HEK293 (cell line): Measurements from ENCODE around the gene TRPC4.

Experiments
- CTCF ChIA-PET: fragments of 350-600 bp; formaldehyde crosslinking; extraction: SDS; loops from one replicate; lab custom pipeline; 2021; ENCODE audit warnings: antibody characterized with exemption; lab: Yijun Ruan, JAX
- POLR2A ChIA-PET: fragments of 300-600 bp; formaldehyde crosslinking; extraction: SDS; loops from one replicate; lab custom pipeline; 2020; ENCODE audit warnings: antibody characterized with exemption, inconsistent platforms; lab: Yijun Ruan, JAX
- H3K27ac ChIP-seq: fragments of 200-500 bp; sonication (Bioruptor generic); 2 replicates; pipeline ENCODE4 v1.5.1; 2014; ENCODE audit warnings: low read depth, low read length, control low read depth, inconsistent platforms; ENCODE audit errors: extremely low read depth
- H3K36me3 ChIP-seq, 2 experiments: fragments of 200-500 bp in 1 of 2; sonication (Bioruptor generic) in 1 of 2; 1 replicate in 1 of 2; 2 replicates in 1 of 2; pipeline ENCODE4 v1.5.1; 2014 to 2017; ENCODE audit warnings: inconsistent platforms in 2 of 2, low read length in 2 of 2; ENCODE audit not compliant: control insufficient read depth in 2 of 2, insufficient read depth in 1 of 2
- H3K4me1 ChIP-seq: fragments of 200-500 bp; sonication (Bioruptor generic); 2 replicates; pipeline ENCODE4 v1.5.1; 2014; ENCODE audit warnings: mild to moderate bottlenecking, low read length, inconsistent platforms; ENCODE audit not compliant: control insufficient read depth, insufficient read depth
- H3K4me3 ChIP-seq: 2 replicates; pipeline ENCODE4 v1.5.1; 2011; ENCODE audit warnings: low read depth, mild to moderate bottlenecking, control low read depth, low read length, moderate library complexity
- H3K9me3 ChIP-seq: fragments of 200-500 bp; sonication (Bioruptor generic); 2 replicates; pipeline ENCODE4 v1.5.1; 2014; ENCODE audit warnings: low read depth, low read length, inconsistent platforms; ENCODE audit not compliant: control insufficient read depth, insufficient read depth
- ATF2 ChIP-seq: fragments of 450-650 bp; formaldehyde crosslinking; IDR thresholded peaks from 2 replicates; pipeline ENCODE4 v1.5.1; 2016; ENCODE audit warnings: missing biosample characterization, missing genetic modification characterization, low read depth
- EGR2 ChIP-seq: fragments of 450-650 bp; formaldehyde crosslinking; IDR thresholded peaks from 2 replicates; pipeline ENCODE4 v1.5.1; 2016; ENCODE audit warnings: low read depth, missing biosample characterization, missing genetic modification characterization
- GFI1B ChIP-seq: fragments of 450-650 bp; formaldehyde crosslinking; IDR thresholded peaks from 2 replicates; pipeline ENCODE4 v1.5.1; 2016; ENCODE audit warnings: missing biosample characterization, missing genetic modification characterization
- HIC1 ChIP-seq: fragments of 450-650 bp; formaldehyde crosslinking; IDR thresholded peaks from 2 replicates; pipeline ENCODE4 v1.5.1; 2016; ENCODE audit warnings: missing biosample characterization, missing genetic modification characterization
- HOXA7 ChIP-seq: sonication (generic); formaldehyde crosslinking; IDR thresholded peaks from 2 replicates; pipeline ENCODE4 v1.8.1; 2022; ENCODE audit warnings: missing genetic modification reagents, borderline replicate concordance
- KLF17 ChIP-seq: fragments of 450-650 bp; formaldehyde crosslinking; IDR thresholded peaks from 2 replicates; pipeline ENCODE4 v1.5.1; 2016; ENCODE audit warnings: missing biosample characterization, missing genetic modification characterization
- YY2 ChIP-seq: fragments of 450-650 bp; formaldehyde crosslinking; IDR thresholded peaks from 2 replicates; pipeline ENCODE4 v1.5.1; 2016; ENCODE audit warnings: missing biosample characterization, missing genetic modification characterization
- ZBTB26 ChIP-seq: fragments of 450-650 bp; formaldehyde crosslinking; optimal IDR thresholded peaks from 2 replicates; pipeline ENCODE3; 2016; ENCODE audit warnings: missing biosample characterization, mild to moderate bottlenecking, missing genetic modification characterization
- ZBTB6 ChIP-seq: fragments of 450-650 bp; formaldehyde crosslinking; IDR thresholded peaks from 2 replicates; pipeline ENCODE4 v1.5.1; 2017; ENCODE audit warnings: missing biosample characterization, missing genetic modification characterization
- ZNF138 ChIP-seq: fragments of 450-650 bp; formaldehyde crosslinking; IDR thresholded peaks from 2 replicates; pipeline ENCODE4 v1.5.1; 2016; ENCODE audit warnings: missing biosample characterization, missing genetic modification characterization, borderline replicate concordance
- ZNF157 ChIP-seq: fragments of 450-650 bp; formaldehyde crosslinking; IDR thresholded peaks from 2 replicates; pipeline ENCODE4 v1.5.1; 2016; ENCODE audit warnings: missing biosample characterization, missing genetic modification characterization
- ZNF214 ChIP-seq: fragments of 450-650 bp; formaldehyde crosslinking; IDR thresholded peaks from 2 replicates; pipeline ENCODE4 v1.5.1; 2017; ENCODE audit warnings: missing biosample characterization, mild to moderate bottlenecking, missing genetic modification characterization, borderline replicate concordance
- ZNF266 ChIP-seq: fragments of 450-650 bp; formaldehyde crosslinking; IDR thresholded peaks from 2 replicates; pipeline ENCODE4 v1.5.1; 2016; ENCODE audit warnings: missing biosample characterization, missing genetic modification characterization, low read depth
- ZNF394 ChIP-seq: fragments of 450-650 bp; formaldehyde crosslinking; IDR thresholded peaks from 2 replicates; pipeline ENCODE4 v1.5.1; 2016; ENCODE audit warnings: missing biosample characterization, missing genetic modification characterization, mild to moderate bottlenecking, moderate library complexity, borderline replicate concordance
- ZNF529 ChIP-seq: fragments of 450-650 bp; formaldehyde crosslinking; IDR thresholded peaks from 2 replicates; pipeline ENCODE4 v1.5.1; 2017; ENCODE audit warnings: missing genetic modification characterization, missing biosample characterization; ENCODE audit not compliant: insufficient replicate concordance
- ZNF549 ChIP-seq: fragments of 450-650 bp; IDR thresholded peaks from 2 replicates; pipeline ENCODE4 v1.5.1; 2018; ENCODE audit warnings: missing biosample characterization, missing genetic modification characterization, mild to moderate bottlenecking, inconsistent platforms, moderate library complexity
- ZNF677 ChIP-seq: fragments of 450-650 bp; IDR thresholded peaks from 2 replicates; pipeline ENCODE4 v1.5.0; 2018; ENCODE audit warnings: missing biosample characterization, mild to moderate bottlenecking, missing genetic modification characterization, moderate library complexity
- ZNF692 ChIP-seq: fragments of 450-650 bp; formaldehyde crosslinking; IDR thresholded peaks from 2 replicates; pipeline ENCODE4 v1.5.1; 2016; ENCODE audit warnings: missing biosample characterization, missing genetic modification characterization
- ZNF76 ChIP-seq: fragments of 450-650 bp; formaldehyde crosslinking; IDR thresholded peaks from 2 replicates; pipeline ENCODE4; 2016; ENCODE audit warnings: low read depth, missing biosample characterization, missing genetic modification characterization, borderline replicate concordance
- ZNF776 ChIP-seq: fragments of 450-650 bp; formaldehyde crosslinking; IDR thresholded peaks from 2 replicates; pipeline ENCODE4 v1.5.0; 2017; ENCODE audit warnings: missing biosample characterization, missing genetic modification characterization, borderline replicate concordance
- TF ChIP-seq, protein P1 (sequence below): fragments of 450-650 bp; formaldehyde crosslinking; IDR thresholded peaks from 2 replicates; pipeline ENCODE4 v1.5.1; 2016; ENCODE audit warnings: missing biosample characterization, missing genetic modification characterization

Gene TRPC4

DNA sequence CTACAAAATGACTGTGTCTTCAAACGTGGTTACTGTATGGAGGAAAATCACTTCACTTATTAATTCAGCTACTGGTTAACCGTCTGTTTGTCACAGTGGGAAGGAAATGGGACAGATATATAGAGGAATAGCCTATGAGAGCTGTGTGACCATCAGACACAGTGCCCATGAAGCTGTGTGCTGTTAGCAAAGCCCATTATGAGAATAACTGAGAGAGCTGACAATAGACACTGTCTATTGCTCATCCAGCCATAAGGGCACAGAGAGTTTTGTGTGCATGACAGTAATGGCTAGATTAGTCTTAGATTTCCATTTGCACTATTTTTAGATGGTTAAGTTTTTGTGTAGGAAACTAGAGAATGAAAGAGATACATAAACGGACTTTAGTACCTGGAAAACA, 206.9 kb downstream of the TRPC4 start:
- Histone ChIP-seq H3K36me3 (no peaks in the 10 kb centered on the region), H3K4me3 (no peak overlapping the region), H3K4me1 (no peaks in the 10 kb centered on the region), H3K9me3 (no peaks in the 10 kb centered on the region), H3K27ac (no peak overlapping the region)
- CTCF ChIA-PET, result interaction anchor here (0.6 kb wide), 1 partner anchor 622 kb away, joined by 4 read pairs; no protein-coding TSS in a partner anchor
- no peak for TF ChIP-seq YY2 (tag by site-specific recombination)
- TF ChIP-seq KLF17 (tag by site-specific recombination), result no peak
- TF ChIP-seq ZNF529 (tag by site-specific recombination), result no peak
- no peak for TF ChIP-seq HIC1 (tag by site-specific recombination)
- TF ChIP-seq ZNF677 (tag by site-specific recombination), result no peak
- TF ChIP-seq GFI1B (tag by site-specific recombination), result no peak
- no peak for TF ChIP-seq ATF2 (tag by site-specific recombination)
- no peak for TF ChIP-seq HOXA7 (CRISPR knock-in tag)
- TF ChIP-seq, protein P1, sequence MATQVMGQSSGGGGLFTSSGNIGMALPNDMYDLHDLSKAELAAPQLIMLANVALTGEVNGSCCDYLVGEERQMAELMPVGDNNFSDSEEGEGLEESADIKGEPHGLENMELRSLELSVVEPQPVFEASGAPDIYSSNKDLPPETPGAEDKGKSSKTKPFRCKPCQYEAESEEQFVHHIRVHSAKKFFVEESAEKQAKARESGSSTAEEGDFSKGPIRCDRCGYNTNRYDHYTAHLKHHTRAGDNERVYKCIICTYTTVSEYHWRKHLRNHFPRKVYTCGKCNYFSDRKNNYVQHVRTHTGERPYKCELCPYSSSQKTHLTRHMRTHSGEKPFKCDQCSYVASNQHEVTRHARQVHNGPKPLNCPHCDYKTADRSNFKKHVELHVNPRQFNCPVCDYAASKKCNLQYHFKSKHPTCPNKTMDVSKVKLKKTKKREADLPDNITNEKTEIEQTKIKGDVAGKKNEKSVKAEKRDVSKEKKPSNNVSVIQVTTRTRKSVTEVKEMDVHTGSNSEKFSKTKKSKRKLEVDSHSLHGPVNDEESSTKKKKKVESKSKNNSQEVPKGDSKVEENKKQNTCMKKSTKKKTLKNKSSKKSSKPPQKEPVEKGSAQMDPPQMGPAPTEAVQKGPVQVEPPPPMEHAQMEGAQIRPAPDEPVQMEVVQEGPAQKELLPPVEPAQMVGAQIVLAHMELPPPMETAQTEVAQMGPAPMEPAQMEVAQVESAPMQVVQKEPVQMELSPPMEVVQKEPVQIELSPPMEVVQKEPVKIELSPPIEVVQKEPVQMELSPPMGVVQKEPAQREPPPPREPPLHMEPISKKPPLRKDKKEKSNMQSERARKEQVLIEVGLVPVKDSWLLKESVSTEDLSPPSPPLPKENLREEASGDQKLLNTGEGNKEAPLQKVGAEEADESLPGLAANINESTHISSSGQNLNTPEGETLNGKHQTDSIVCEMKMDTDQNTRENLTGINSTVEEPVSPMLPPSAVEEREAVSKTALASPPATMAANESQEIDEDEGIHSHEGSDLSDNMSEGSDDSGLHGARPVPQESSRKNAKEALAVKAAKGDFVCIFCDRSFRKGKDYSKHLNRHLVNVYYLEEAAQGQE (tag by site-specific recombination), result no peak
- TF ChIP-seq EGR2, result no peak
- TF ChIP-seq ZNF214 (tag by site-specific recombination), result no peak
- POLR2A ChIA-PET, result no interaction called here

GRCh38 chr13:37657956-37658355, 211.6 kb downstream of the TRPC4 start:
- ChIA-PET CTCF (no interaction called here), POLR2A (no interaction called here)
- Histone ChIP-seq H3K4me3 (no peak overlapping the region), H3K9me3 (no peaks in the 10 kb centered on the region), H3K4me1 (no peaks in the 10 kb centered on the region), H3K36me3 (no peaks in the 10 kb centered on the region), H3K27ac (no peak overlapping the region)
- no peak for TF ChIP-seq ZNF529 (tag by site-specific recombination)
- no peak for TF ChIP-seq ZNF549 (tag by site-specific recombination)
- TF ChIP-seq ZBTB6 (tag by site-specific recombination), result no peak
- TF ChIP-seq ZNF394 (tag by site-specific recombination), result no peak
- TF ChIP-seq ZNF76 (tag by site-specific recombination), result no peak
- TF ChIP-seq ZNF692 (tag by site-specific recombination), result no peak
- no peak for TF ChIP-seq ZNF776 (tag by site-specific recombination)
- no peak for TF ChIP-seq ZBTB26 (tag by site-specific recombination)
- no peak for TF ChIP-seq ZNF138
- no peak for TF ChIP-seq ZNF266 (tag by site-specific recombination)
- TF ChIP-seq ZNF157 (tag by site-specific recombination), result no peak
